HG03108 (cell line): ENCODE data around the gene ZBP1.

Experiments
- ATAC-seq: cut with Tn5 transposase; IDR thresholded peaks from one replicate; pipeline ENCODE4 v1.9.1; 2021; ENCODE audit warnings: moderate library complexity; ENCODE audit not compliant: unreplicated experiment

Gene ZBP1

GRCh38 chr20:57619051-57619831 is 985 bp downstream of the ZBP1 start:
- peak; percentile 54 for ATAC-seq

GRCh38 chr20:57618764-57619050 is 1.5 kb downstream of the ZBP1 start:
- ATAC-seq: no peak

GRCh38 chr20:57618091-57618763 is 2.0 kb downstream of the ZBP1 start:
- ATAC-seq: no peak

DNA sequence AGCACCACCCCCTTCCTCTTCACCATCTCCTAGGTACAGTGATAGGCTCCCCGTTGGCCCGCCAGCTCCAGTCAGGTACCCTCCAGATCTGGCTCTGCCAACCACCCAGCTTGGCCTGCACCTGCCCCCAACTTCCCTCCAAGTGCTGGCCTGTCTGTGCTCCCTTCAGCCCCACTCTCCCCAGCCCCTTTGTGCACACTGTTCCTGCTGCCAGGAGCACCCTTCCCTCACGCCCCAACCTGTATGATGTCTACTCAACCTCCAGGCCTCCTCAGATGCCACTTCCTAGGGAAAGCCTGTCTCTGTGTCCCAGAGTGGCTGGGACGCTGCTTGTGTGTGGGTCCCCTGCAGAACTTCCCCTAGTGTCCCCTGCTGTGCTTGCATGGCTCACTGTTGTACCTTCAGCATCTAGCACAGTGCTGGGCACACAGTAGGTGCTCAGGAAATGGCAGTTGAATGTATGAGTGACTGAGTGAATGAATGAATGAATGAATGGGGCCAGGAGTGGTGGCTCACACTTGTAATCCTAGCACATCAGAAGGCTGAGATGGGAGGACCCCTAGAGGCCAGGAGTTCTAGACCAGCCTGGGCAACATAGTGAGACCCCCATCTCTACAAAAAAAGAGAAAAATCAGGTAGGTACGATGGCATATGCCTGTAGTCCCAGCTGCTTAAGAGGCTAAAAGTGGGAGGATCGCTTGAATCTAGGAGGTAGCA is 3.0 kb downstream of the ZBP1 start:
- ATAC-seq: no peak

GRCh38 chr20:57616143-57616951 is 3.9 kb downstream of the ZBP1 start:
- no peak for ATAC-seq

DNA sequence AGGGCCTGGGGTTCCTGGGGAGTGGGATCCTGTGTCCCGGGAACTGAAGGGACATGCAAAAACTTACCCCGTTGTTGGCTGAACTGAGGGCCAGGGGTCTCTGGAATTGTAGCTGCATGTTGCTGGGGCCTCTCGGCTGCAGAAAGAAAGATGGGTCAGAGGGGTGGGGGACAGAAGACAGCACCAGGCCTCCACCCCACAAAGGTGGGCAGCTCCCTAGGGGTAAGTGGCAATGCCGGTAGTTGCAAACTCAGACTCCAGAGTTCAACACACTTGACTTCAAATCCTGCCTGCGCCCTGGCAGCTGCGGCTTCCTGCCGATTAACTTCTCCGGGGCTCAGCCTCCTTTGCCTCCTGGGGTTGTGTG is 4.8 kb downstream of the ZBP1 start:
- no peak for ATAC-seq

DNA sequence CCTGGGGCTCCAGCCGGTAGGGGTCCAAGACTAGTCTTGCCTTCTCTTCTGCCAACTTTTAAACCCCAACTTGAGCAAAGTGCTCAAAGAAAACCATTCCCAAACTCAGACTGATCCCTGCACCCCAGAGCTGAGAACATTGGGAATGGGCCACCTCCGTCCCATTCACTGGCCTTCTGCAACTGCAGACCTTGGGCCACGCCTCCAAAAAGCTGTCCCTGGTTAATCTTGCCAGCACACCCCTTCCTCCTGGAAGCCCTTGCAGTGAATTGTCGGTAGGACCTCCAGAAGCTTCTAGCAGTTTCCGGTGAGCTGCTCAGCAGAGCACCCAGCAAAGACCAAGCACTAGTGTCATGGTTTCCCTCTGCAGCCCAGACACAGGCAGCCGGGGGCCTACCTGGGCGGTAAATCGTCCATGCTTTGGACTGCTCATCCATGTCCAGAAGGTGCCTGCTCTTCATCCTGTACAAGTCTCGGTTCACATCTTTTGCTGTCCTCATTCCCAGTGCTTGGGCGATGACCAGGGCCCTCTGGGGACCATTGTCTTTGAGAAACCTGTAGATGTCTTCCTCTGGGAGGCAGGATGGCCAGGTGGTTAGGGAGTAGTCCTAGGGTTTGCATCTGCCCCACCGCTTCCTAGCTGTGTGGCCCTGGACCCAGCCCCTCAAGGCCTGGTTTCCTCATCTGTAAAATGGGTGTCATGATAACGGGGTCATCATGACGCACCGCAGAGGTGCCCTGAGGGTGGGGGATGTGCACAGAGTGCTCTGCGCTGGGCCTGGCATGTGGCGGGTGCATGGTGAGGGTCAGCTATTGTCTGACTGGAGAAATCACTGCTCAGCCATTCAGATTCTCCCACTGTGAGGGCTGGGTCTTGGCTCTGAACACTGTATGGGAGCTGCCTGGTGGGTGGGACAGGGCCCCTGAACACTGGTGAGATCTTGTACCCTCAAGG is 5.5 kb downstream of the ZBP1 start:
- no peak for ATAC-seq

DNA sequence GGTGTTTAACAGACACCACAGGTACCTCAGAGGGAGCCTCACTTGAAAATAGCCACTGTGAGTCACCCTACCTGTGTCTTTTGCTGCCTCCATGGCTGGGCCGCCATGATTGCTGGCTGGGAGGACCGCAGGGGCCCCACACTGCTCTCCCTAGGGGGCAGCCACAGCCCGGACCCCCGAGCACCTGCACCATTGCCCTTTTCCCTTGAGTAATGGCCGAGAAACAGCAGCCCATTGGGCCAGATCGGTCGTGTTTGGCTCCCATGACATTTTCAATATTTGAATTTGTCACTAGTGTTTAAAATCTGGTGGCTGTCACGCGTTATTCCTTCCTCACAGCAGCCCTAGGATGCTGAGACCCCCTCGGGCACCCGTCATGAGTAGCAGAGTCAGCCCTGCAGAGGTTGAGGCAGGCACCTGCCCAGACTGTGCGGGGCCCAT is 6.7 kb downstream of the ZBP1 start:
- no peak for ATAC-seq

DNA sequence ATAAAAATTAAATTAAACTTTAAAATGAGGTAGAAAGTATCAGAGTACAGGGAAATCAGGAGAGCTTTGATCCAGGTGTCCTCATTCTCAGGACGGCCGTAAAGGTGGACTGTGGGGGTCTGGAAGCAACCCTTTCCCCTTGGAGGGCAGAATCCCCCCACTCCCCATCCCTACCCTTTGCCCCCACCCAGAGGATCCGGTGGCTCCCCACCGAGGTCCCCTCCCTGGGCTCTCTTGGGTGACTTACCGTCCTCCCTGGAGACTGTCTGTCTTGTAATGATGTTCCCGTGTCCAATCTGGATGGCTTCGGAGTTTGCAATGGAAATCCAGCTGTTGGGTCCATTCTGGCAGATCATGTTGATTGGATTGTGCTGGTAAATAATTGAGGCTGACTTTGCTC is 7.3 kb downstream of the ZBP1 start:
- ATAC-seq: no peak

DNA sequence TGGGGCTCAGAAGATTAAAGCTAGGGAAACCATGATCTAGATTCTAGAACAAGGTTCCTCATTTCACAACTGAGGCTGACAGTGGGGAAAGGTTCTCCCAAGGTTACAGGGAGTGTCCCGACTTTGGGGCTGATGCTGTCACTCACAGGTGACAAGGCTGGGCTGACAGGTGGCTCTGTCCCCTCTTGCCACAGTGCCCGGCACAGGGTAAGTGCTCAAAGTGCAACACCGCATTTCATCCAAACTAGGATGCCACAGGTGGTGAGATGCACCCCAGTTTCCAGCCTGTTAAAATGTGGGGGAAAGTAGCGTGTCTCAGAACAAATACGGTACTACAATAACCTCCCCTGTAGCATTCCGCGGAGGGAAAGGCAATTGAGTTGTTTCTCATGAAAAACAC is 7.8 kb downstream of the ZBP1 start:
- no peak for ATAC-seq

GRCh38 chr20:57611586-57612311 is 8.5 kb downstream of the ZBP1 start:
- ATAC-seq: no peak

DNA sequence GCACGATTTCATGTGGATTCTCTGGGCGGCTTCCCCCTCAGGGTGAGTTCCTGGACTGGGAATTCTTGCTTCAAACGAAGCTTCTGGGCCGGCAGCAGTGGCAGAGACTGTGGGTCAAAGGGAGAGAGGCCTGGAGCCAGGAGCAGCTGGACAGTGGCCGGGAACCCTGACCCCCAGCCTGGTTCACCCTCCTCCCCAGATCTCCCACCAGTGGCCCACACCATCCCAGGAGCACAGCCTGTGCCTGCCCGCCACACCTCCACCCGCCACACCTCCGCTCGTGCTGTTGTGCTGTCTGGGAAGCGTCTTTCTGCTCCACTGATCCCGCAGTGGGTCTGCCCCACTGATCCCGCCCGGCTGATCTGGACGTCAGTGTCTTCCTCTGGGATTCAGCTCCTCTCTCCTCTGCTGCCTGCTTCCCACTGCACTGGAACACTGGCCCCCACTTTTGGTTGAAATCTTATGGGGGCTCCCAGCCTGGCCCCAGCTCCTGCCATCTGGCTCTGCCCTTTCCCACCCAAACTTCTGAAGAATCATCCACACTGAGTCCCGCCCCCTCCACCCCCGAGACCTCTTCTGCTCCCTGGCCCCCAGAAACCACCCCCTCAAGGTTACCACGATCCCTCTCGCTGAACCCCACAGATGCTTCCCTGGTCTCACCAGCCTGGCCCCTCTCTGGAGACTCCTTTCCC is 9.8 kb downstream of the ZBP1 start:
- ATAC-seq: no peak

GRCh38 chr20:57609842-57610167 is 10.4 kb downstream of the ZBP1 start:
- no peak for ATAC-seq

GRCh38 chr20:57609086-57609841 is 11.0 kb downstream of the ZBP1 start:
- no peak for ATAC-seq

GRCh38 chr20:57608516-57608915 is 11.7 kb downstream of the ZBP1 start:
- no peak for ATAC-seq

DNA sequence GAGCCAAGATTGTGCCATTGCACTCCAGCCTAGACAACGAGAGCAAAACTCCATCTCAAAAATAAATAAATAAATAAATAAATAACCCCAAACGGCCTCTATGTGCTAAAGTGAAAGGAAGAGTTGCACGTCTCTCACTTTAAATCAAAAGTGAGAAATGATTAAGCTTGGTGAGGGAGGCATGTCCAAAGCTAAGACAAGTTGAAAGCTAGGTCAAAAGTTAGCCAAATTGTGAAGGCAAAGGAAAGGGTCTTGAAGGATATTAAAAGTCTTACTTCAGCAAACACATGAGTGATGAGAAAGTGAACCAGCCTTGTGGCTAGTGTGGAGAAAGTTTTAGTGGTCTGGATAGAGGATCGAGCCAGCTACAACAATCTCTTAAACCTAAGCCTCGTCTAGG is 14.3 kb downstream of the ZBP1 start:
- ATAC-seq: no peak

- ATAC-seq: no peak
Observed at GRCh38 chr20:57605045-57605444, 15.2 kb downstream of the ZBP1 start.

DNA sequence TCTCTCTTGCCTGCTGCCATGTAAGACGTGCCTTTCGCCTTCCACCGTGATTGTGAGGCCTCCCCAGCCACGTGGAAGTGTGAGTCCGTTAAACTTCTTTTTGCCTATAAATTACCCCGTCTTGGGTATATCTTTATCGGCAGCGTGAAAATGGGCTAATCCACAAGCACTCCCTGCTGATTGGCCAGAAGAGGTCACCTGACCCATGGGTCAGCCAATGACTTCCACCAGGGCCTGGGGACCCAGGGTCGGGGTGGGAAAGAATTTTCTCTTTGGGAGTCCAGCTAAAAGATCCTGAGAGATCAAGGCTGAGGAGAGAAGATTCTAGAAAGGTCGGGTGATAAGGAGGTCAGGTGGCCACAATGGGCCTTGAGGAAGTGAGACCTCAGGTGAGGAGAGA is 17.1 kb downstream of the ZBP1 start:
- ATAC-seq: no peak
